HL-60 (cell line): Measurements from ENCODE around the gene CIT.

ENCODE experiments used
- DNase-seq, 2 experiments: peaks; one replicate each; pipeline ENCODE4 v3.0.0-alpha.2; 2010 to 2020; ENCODE audit warnings: low read depth in 1 of 2, low spot score in 1 of 2
- H3K27ac ChIP-seq: fragments of 250-450 bp; sonication (Bioruptor Pico); replicated peaks from 2 replicates; pipeline ENCODE4 v1.5.1; 2020; ENCODE audit warnings: mild to moderate bottlenecking, moderate library complexity
- H3K27me3 ChIP-seq: fragments of 250-450 bp; sonication (Bioruptor Pico); 2 replicates; pipeline ENCODE4 v1.5.1; 2021; ENCODE audit warnings: mild to moderate bottlenecking, moderate library complexity; ENCODE audit not compliant: insufficient read depth, poor library complexity, severe bottlenecking
- H3K4me3 ChIP-seq: replicated peaks from 2 replicates; pipeline ENCODE4 v1.5.1; 2011; ENCODE audit warnings: mild to moderate bottlenecking, control low read depth, low read length; ENCODE audit not compliant: insufficient read depth
- CTCF ChIP-seq: IDR thresholded peaks from one replicate; pipeline ENCODE4 v1.5.1; 2011; ENCODE audit warnings: low read length, control low read depth, inconsistent platforms; ENCODE audit not compliant: insufficient read depth
- GABPA ChIP-seq: IDR thresholded peaks from 2 replicates; pipeline ENCODE4 v1.6.1; 2012; ENCODE audit warnings: low read depth
- POLR2AphosphoS5 ChIP-seq: IDR thresholded peaks from 2 replicates; pipeline ENCODE4 v1.6.1; 2012; ENCODE audit warnings: low read depth
- SPI1 ChIP-seq: IDR thresholded peaks from 2 replicates; pipeline ENCODE4 v1.6.1; 2012; ENCODE audit warnings: low read depth, mild to moderate bottlenecking, borderline replicate concordance
- TF ChIP-seq, protein P1 (sequence below): IDR thresholded peaks from 2 replicates; pipeline ENCODE4 v1.6.1; 2012; ENCODE audit warnings: low read depth; ENCODE audit not compliant: insufficient replicate concordance

Gene CIT

DNA sequence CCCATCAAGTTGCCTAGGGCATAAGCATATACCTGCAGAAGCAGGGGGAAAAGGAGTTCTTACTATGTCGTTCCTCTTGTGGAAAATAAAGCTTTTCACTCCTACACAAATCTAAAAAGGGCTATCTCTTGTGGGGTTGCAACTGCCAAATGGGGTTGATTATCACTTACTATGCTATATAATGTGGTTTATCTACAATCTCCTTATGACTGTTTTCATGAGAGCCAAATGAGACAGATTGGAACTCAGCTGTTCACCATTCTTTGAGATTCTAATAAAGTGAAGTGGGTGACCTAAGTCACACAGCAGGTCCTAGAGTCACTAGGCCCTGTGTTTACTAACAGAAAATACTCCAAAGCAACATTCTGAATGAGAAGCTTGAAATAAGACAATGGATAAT is 47.7 kb downstream of the CIT start:
- no peak overlapping the region for H3K4me3 ChIP-seq
- TF ChIP-seq, protein P1, sequence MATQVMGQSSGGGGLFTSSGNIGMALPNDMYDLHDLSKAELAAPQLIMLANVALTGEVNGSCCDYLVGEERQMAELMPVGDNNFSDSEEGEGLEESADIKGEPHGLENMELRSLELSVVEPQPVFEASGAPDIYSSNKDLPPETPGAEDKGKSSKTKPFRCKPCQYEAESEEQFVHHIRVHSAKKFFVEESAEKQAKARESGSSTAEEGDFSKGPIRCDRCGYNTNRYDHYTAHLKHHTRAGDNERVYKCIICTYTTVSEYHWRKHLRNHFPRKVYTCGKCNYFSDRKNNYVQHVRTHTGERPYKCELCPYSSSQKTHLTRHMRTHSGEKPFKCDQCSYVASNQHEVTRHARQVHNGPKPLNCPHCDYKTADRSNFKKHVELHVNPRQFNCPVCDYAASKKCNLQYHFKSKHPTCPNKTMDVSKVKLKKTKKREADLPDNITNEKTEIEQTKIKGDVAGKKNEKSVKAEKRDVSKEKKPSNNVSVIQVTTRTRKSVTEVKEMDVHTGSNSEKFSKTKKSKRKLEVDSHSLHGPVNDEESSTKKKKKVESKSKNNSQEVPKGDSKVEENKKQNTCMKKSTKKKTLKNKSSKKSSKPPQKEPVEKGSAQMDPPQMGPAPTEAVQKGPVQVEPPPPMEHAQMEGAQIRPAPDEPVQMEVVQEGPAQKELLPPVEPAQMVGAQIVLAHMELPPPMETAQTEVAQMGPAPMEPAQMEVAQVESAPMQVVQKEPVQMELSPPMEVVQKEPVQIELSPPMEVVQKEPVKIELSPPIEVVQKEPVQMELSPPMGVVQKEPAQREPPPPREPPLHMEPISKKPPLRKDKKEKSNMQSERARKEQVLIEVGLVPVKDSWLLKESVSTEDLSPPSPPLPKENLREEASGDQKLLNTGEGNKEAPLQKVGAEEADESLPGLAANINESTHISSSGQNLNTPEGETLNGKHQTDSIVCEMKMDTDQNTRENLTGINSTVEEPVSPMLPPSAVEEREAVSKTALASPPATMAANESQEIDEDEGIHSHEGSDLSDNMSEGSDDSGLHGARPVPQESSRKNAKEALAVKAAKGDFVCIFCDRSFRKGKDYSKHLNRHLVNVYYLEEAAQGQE = no peak
- TF ChIP-seq SPI1 (no peak), CTCF (no peak), GABPA (no peak)
- H3K27ac ChIP-seq = no peak overlapping the region
- H3K27me3 ChIP-seq = no peaks in the 10 kb centered on the region
- DNase-seq = no peak

DNA sequence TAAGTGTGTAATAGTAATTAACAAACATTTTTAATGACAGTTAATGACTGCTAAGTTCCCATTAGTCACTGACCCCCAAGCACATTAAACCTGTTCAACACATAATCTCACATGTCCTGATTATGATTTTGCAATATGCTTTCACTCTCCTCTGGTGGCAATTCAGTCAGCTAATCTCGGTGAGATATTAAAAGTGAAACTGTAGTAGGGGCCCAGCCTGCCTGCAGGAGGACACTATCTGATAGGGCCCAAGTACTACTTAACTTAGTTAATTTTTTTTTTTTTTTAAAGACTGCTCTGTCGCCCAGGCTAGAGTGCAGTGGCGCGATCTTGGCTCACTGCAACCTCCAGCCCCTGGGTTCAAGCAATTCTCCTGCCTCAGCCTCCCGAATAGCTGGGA is 48.8 kb downstream of the CIT start:
- no peak for TF ChIP-seq SPI1
- TF ChIP-seq GABPA = no peak
- TF ChIP-seq POLR2AphosphoS5 = no peak
- TF ChIP-seq CTCF = no peak
- TF ChIP-seq, protein P1 = no peak

GRCh38 chr12:119827760-119828159 is 49.4 kb downstream of the CIT start:
- no peak for DNase-seq

More for the DNA sequence above, 48.8 kb downstream of the CIT start:
- Histone ChIP-seq H3K4me3 (no peak overlapping the region), H3K27me3 (no peaks in the 10 kb centered on the region), H3K27ac (no peak overlapping the region)
- no peak for DNase-seq

More at GRCh38 chr12:119827760-119828159, 49.4 kb downstream of the CIT start:
- no peak overlapping the region for H3K27ac ChIP-seq
- no peaks in the 10 kb centered on the region for H3K27me3 ChIP-seq
- no peak overlapping the region for H3K4me3 ChIP-seq
- TF ChIP-seq, protein P1 = no peak
- TF ChIP-seq GABPA (no peak), SPI1 (no peak), POLR2AphosphoS5 (no peak), CTCF (no peak)
